PC-3 (cell line): ENCODE results near the gene POU2AF2. TPM values are rescaled to one million over a fixed set of nuclear protein-coding genes. Genes with fewer than 3 reads are reported as not detected.

ENCODE experiments used
- ATAC-seq: fragments of 200-7000 bp; cut with Tn5 transposase; 2 replicates; pipeline ENCODE4 v1.9.1; 2020; ENCODE audit warnings: mild to moderate bottlenecking, moderate library complexity
- BruUV-seq: library from RNA; stranded (reverse); fragments of 400-500 nt; replicated peaks from 2 replicates; lab custom pipeline; 2021; lab: Mats Ljungman, UMichigan
- CTCF ChIA-PET: fragments of 300-600 bp; sonication (Branson Sonifier 250); formaldehyde crosslinking; loops from one replicate; lab custom pipeline; 2022; ENCODE audit warnings: antibody characterized with exemption; lab: Charles Lee
- POLR2A ChIA-PET: fragments of 300-600 bp; sonication (Branson Sonifier 250); formaldehyde crosslinking; loops from one replicate; lab custom pipeline; 2022; ENCODE audit warnings: antibody characterized with exemption; ENCODE audit not compliant: unreplicated experiment; lab: Charles Lee
- DNase-seq: peaks from one replicate; pipeline ENCODE4 v3.0.0-alpha.2; 2015
- H2AFZ ChIP-seq: fragments of 300-600 bp; sonication (generic); 2 replicates; pipeline ENCODE4 v1.6.0; 2016; ENCODE audit warnings: antibody characterized with exemption, low read length
- H3F3A ChIP-seq: fragments of 300-600 bp; sonication (generic); one replicate; pipeline ENCODE4 v1.6.0; 2017; ENCODE audit warnings: antibody characterized with exemption, low read length, control low read depth, mild to moderate bottlenecking; ENCODE audit not compliant: unreplicated experiment
- H3K27ac ChIP-seq: fragments of 300-600 bp; sonication (generic); 2 replicates; pipeline ENCODE4 v1.5.1; 2016; ENCODE audit warnings: mild to moderate bottlenecking, low read length
- H3K27me3 ChIP-seq: fragments of 300-600 bp; sonication (generic); 2 replicates; pipeline ENCODE4 v1.6.1; 2016; ENCODE audit warnings: low read length, mixed read lengths
- H3K36me3 ChIP-seq: fragments of 300-600 bp; sonication (generic); 2 replicates; pipeline ENCODE4 v1.6.1; 2016; ENCODE audit warnings: low read depth, mixed run types, low read length, mixed read lengths
- H3K4me1 ChIP-seq: fragments of 300-600 bp; sonication (generic); 2 replicates; pipeline ENCODE4 v1.5.1; 2016; ENCODE audit warnings: low read length; ENCODE audit not compliant: insufficient read depth
- H3K4me2 ChIP-seq: fragments of 300-600 bp; sonication (generic); 2 replicates; pipeline ENCODE4 v1.6.0; 2016; ENCODE audit warnings: low read length
- H3K4me3 ChIP-seq: fragments of 300-600 bp; sonication (generic); 2 replicates; pipeline ENCODE4 v1.5.1; 2016; ENCODE audit warnings: mild to moderate bottlenecking, low read length, mixed read lengths
- H3K79me2 ChIP-seq: fragments of 300-600 bp; sonication (generic); 2 replicates; pipeline ENCODE4 v1.6.1; 2017; ENCODE audit warnings: low read length, mixed read lengths
- H3K9ac ChIP-seq: fragments of 300-600 bp; sonication (generic); 2 replicates; pipeline ENCODE4 v1.6.0; 2016; ENCODE audit warnings: mild to moderate bottlenecking, low read length
- H3K9me2 ChIP-seq: fragments of 300-600 bp; sonication (generic); replicated peaks from 2 replicates; pipeline ENCODE4 v1.6.1; 2016; ENCODE audit warnings: mixed run types, low read length, mixed read lengths
- H3K9me3 ChIP-seq: fragments of 300-600 bp; sonication (generic); 2 replicates; pipeline ENCODE4 v1.6.1; 2016; ENCODE audit warnings: low read length, mixed read lengths
- H4K20me1 ChIP-seq: fragments of 300-600 bp; sonication (generic); 2 replicates; pipeline ENCODE4 v1.6.1; 2016; ENCODE audit warnings: low read length, mixed read lengths
- EZH2 ChIP-seq: fragments of 300-600 bp; sonication (generic); IDR thresholded peaks from one replicate; pipeline ENCODE4 v1.6.1; 2017; ENCODE audit warnings: antibody characterized with exemption, mild to moderate bottlenecking, low read length; ENCODE audit not compliant: unreplicated experiment
- EZH2phosphoT487 ChIP-seq: fragments of 300-600 bp; sonication (generic); IDR thresholded peaks from 2 replicates; pipeline ENCODE4 v1.6.1; 2018; ENCODE audit warnings: mild to moderate bottlenecking, antibody characterized with exemption, low read length, borderline replicate concordance
- intact Hi-C: fragments of 100-400 bp; cut with micrococcal nuclease; formaldehyde crosslinking; loops from 2 replicates; pipeline ENCODE4 v1.9.0; 2023
- total RNA-seq: library from RNA; depleted of rRNA; stranded (reverse); fragments of >200 nt; gene quantifications from 2 replicates; pipeline ENCODE4 v1.2.3, GENCODE V29; 2014
- TF ChIP-seq, protein P1 (sequence below): fragments of 300-600 bp; sonication (generic); conservative IDR thresholded peaks from 2 replicates; pipeline ENCODE4 v1.5.1; 2017; ENCODE audit warnings: antibody characterized with exemption, low read depth, mild to moderate bottlenecking, low read length

POU2AF2 gene
- total RNA-seq, 1 experiment from 2014 or later, result not detected

GRCh38 chr11:111306321-111306720 lies 60.8 kb downstream of the POU2AF2 start:
- Histone ChIP-seq H4K20me1 (no peaks in the 10 kb centered on the region), H3F3A (no peaks in the 10 kb centered on the region), H3K9me3 (no peaks in the 10 kb centered on the region), H3K27ac (no peak overlapping the region), H3K27me3 (peaks cover 77% of the 10 kb centered on the region), H3K4me3 (no peak overlapping the region), H3K9ac (no peak overlapping the region), H3K9me2 (no peaks in the 10 kb centered on the region), H3K36me3 (no peaks in the 10 kb centered on the region), H2AFZ (no peak overlapping the region), H3K4me1 (peaks cover 8% of the 10 kb centered on the region; the same call in 1 of the 2 replicates), H3K79me2 (no peaks in the 10 kb centered on the region), H3K4me2 (no peak overlapping the region)
- intact Hi-C loops, result no loop called here
- POLR2A ChIA-PET, result no interaction called here
- DNase-seq, result no peak
- no TSS peak for BruUV-seq
- CTCF ChIA-PET, result interaction anchor here (0.6 kb wide), 1 partner anchor 24 kb away, joined by 6 read pairs; no protein-coding TSS in a partner anchor
- TF ChIP-seq EZH2 (no peak), EZH2phosphoT487 (no peak)
- TF ChIP-seq, protein P1, sequence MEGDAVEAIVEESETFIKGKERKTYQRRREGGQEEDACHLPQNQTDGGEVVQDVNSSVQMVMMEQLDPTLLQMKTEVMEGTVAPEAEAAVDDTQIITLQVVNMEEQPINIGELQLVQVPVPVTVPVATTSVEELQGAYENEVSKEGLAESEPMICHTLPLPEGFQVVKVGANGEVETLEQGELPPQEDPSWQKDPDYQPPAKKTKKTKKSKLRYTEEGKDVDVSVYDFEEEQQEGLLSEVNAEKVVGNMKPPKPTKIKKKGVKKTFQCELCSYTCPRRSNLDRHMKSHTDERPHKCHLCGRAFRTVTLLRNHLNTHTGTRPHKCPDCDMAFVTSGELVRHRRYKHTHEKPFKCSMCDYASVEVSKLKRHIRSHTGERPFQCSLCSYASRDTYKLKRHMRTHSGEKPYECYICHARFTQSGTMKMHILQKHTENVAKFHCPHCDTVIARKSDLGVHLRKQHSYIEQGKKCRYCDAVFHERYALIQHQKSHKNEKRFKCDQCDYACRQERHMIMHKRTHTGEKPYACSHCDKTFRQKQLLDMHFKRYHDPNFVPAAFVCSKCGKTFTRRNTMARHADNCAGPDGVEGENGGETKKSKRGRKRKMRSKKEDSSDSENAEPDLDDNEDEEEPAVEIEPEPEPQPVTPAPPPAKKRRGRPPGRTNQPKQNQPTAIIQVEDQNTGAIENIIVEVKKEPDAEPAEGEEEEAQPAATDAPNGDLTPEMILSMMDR, result no peak
- no peak for ATAC-seq

GRCh38 chr11:111307472-111308108 lies 62.1 kb downstream of the POU2AF2 start:
- H3K27me3 ChIP-seq, result peaks cover 74% of the 10 kb centered on the region
- no peak overlapping the region for H3K4me3 ChIP-seq
- H3K9me3 ChIP-seq, result no peaks in the 10 kb centered on the region
- POLR2A ChIA-PET, result no interaction called here
- H3K79me2 ChIP-seq, result no peaks in the 10 kb centered on the region
- TF ChIP-seq, protein P1, result peak; percentile 28; the same call in 1 of the 2 replicates
- no peak for TF ChIP-seq EZH2phosphoT487
- TF ChIP-seq EZH2, result no peak
- no peaks in the 10 kb centered on the region for H3F3A ChIP-seq
- H4K20me1 ChIP-seq, result no peaks in the 10 kb centered on the region
- H3K27ac ChIP-seq, result no peak overlapping the region
- no peak overlapping the region for H3K9ac ChIP-seq
- intact Hi-C loops, result no loop called here
- CTCF ChIA-PET, result no interaction called here
- H3K4me1 ChIP-seq, result peaks cover 8% of the 10 kb centered on the region; the same call in 1 of the 2 replicates
- DNase-seq (peak; percentile 37), ATAC-seq (no peak; the same call in 1 of the 2 replicates)
- H3K9me2 ChIP-seq, result no peaks in the 10 kb centered on the region
- H2AFZ ChIP-seq, result no peak overlapping the region
- no peak overlapping the region for H3K4me2 ChIP-seq
- no TSS peak for BruUV-seq
- H3K36me3 ChIP-seq, result no peaks in the 10 kb centered on the region

DNA sequence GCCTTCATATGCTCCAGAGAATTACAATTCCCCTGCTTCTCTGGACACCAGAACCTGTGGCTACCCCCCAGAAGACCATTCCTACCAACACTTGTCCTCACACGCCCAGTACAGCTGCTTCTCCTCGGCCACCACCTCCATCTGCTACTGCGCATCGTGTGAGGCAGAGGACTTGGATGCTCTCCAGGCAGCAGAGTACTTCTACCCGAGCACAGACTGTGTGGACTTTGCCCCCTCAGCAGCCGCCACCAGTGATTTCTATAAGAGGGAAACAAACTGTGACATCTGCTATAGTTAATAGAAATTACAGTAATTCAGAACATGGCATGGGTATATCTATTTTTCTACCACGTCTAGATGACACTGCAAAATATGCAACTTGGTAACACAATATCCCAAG lies 62.6 kb downstream of the POU2AF2 start:
- ATAC-seq (no peak), DNase-seq (no peak)
- no peak for TF ChIP-seq EZH2
- no peak for TF ChIP-seq EZH2phosphoT487
- TF ChIP-seq, protein P1, result no peak
- ChIA-PET CTCF (no interaction called here), POLR2A (no interaction called here)
- Histone ChIP-seq H3K4me2 (no peak overlapping the region), H2AFZ (no peak overlapping the region), H3K4me1 (peaks cover 8% of the 10 kb centered on the region; the same call in 1 of the 2 replicates), H3K4me3 (no peak overlapping the region), H3K27ac (no peak overlapping the region), H3F3A (no peaks in the 10 kb centered on the region), H3K36me3 (no peaks in the 10 kb centered on the region), H3K27me3 (peaks cover 68% of the 10 kb centered on the region), H3K79me2 (no peaks in the 10 kb centered on the region), H3K9me2 (no peaks in the 10 kb centered on the region), H4K20me1 (no peaks in the 10 kb centered on the region), H3K9me3 (no peaks in the 10 kb centered on the region), H3K9ac (no peak overlapping the region)
- intact Hi-C loops, result no loop called here
- BruUV-seq, result no TSS peak
